ENCODE measurements around the gene PTPRM.

GRCh38 chr18:7626922-7627440 is 59.9 kb downstream of the PTPRM start:
- TF ChIP-seq, protein P1, sequence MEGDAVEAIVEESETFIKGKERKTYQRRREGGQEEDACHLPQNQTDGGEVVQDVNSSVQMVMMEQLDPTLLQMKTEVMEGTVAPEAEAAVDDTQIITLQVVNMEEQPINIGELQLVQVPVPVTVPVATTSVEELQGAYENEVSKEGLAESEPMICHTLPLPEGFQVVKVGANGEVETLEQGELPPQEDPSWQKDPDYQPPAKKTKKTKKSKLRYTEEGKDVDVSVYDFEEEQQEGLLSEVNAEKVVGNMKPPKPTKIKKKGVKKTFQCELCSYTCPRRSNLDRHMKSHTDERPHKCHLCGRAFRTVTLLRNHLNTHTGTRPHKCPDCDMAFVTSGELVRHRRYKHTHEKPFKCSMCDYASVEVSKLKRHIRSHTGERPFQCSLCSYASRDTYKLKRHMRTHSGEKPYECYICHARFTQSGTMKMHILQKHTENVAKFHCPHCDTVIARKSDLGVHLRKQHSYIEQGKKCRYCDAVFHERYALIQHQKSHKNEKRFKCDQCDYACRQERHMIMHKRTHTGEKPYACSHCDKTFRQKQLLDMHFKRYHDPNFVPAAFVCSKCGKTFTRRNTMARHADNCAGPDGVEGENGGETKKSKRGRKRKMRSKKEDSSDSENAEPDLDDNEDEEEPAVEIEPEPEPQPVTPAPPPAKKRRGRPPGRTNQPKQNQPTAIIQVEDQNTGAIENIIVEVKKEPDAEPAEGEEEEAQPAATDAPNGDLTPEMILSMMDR (conservative IDR thresholded peaks at IDR 0.05; ENCODE audit: low read depth, low read length), result no peak
- TF ChIP-seq EZH2 (IDR thresholded peaks at IDR 0.05; ENCODE audit: borderline replicate concordance, low read depth, low read length, poor library complexity, severe bottlenecking), result no peak
